Loucy (cell line): ENCODE data around the gene PRKAB1.

Source experiments
- H2AFZ ChIP-seq: fragments of 200-600 bp; sonication (generic); 2 replicates; pipeline ENCODE4 v1.6.0; 2016; ENCODE audit warnings: antibody characterized with exemption, mild to moderate bottlenecking, low read length, moderate library complexity
- H3F3A ChIP-seq: fragments of 200-600 bp; 2 replicates; pipeline ENCODE4 v1.6.0; 2016; ENCODE audit warnings: antibody characterized with exemption, low read depth, mild to moderate bottlenecking
- H3K27me3 ChIP-seq: fragments of 200-600 bp; sonication (generic); 2 replicates; pipeline ENCODE4 v1.6.1; 2014; ENCODE audit warnings: low read length, mild to moderate bottlenecking; ENCODE audit not compliant: insufficient read depth, poor library complexity, severe bottlenecking
- H3K36me3 ChIP-seq: fragments of 200-600 bp; sonication (generic); 2 replicates; pipeline ENCODE4 v1.6.1; 2016; ENCODE audit warnings: low read length; ENCODE audit not compliant: insufficient read depth
- H3K4me1 ChIP-seq: fragments of 200-600 bp; sonication (generic); 2 replicates; pipeline ENCODE4 v1.5.1; 2014; ENCODE audit warnings: low read length, mild to moderate bottlenecking; ENCODE audit not compliant: insufficient read depth, poor library complexity, severe bottlenecking
- H3K4me2 ChIP-seq: fragments of 200-600 bp; sonication (generic); 2 replicates; pipeline ENCODE4 v1.6.0; 2014; ENCODE audit warnings: antibody characterized with exemption, low read length, low read depth, mild to moderate bottlenecking; ENCODE audit not compliant: poor library complexity, severe bottlenecking
- H3K4me3 ChIP-seq: fragments of 200-600 bp; sonication (generic); 2 replicates; pipeline ENCODE4 v1.5.1; 2014; ENCODE audit warnings: low read length, mild to moderate bottlenecking, mixed read lengths; ENCODE audit not compliant: poor library complexity, severe bottlenecking
- H3K79me2 ChIP-seq: fragments of 200-600 bp; sonication (generic); 2 replicates; pipeline ENCODE4 v1.6.1; 2014; ENCODE audit warnings: low read length; ENCODE audit not compliant: insufficient read depth
- H3K9ac ChIP-seq: fragments of 200-600 bp; sonication (generic); 2 replicates; pipeline ENCODE4 v1.6.0; 2014; ENCODE audit warnings: mild to moderate bottlenecking, low read depth, low read length, moderate library complexity; ENCODE audit not compliant: poor library complexity, severe bottlenecking
- H3K9me2 ChIP-seq: fragments of 200-600 bp; sonication (generic); replicated peaks from 2 replicates; pipeline ENCODE4 v1.6.1; 2016; ENCODE audit warnings: low read depth, low read length, mixed read lengths
- H3K9me3 ChIP-seq: fragments of 200-600 bp; sonication (generic); 2 replicates; pipeline ENCODE4 v1.6.1; 2014; ENCODE audit warnings: mild to moderate bottlenecking, antibody characterized with exemption, low read length, low read depth; ENCODE audit not compliant: insufficient read depth
- H4K20me1 ChIP-seq: fragments of 200-600 bp; sonication (generic); 2 replicates; pipeline ENCODE4 v1.6.0; 2014; ENCODE audit warnings: antibody characterized with exemption, low read length, mild to moderate bottlenecking; ENCODE audit not compliant: insufficient read depth, poor library complexity, severe bottlenecking
- CTCF ChIP-seq: fragments of 200-600 bp; sonication (generic); conservative IDR thresholded peaks from 2 replicates; pipeline ENCODE4 v1.5.1; 2014; ENCODE audit warnings: mild to moderate bottlenecking, antibody characterized with exemption, low read length
- EZH2phosphoT487 ChIP-seq: fragments of 200-600 bp; IDR thresholded peaks from 2 replicates; pipeline ENCODE4 v1.6.1; 2018; ENCODE audit warnings: antibody characterized with exemption, mild to moderate bottlenecking, moderate library complexity, borderline replicate concordance

Gene PRKAB1

GRCh38 chr12:119725523-119725922 is 57.6 kb downstream of the PRKAB1 start:
- Histone ChIP-seq H3K9me2 (no peaks in the 10 kb centered on the region), H2AFZ (no peak overlapping the region), H3K4me3 (no peak overlapping the region), H3K27me3 (no peaks in the 10 kb centered on the region), H4K20me1 (no peaks in the 10 kb centered on the region), H3K79me2 (no peaks in the 10 kb centered on the region), H3K36me3 (peaks cover 71% of the 10 kb centered on the region; the same call in 1 of the 2 replicates), H3K4me1 (no peaks in the 10 kb centered on the region), H3K9me3 (no peaks in the 10 kb centered on the region), H3K9ac (no peak overlapping the region), H3F3A (no peaks in the 10 kb centered on the region), H3K4me2 (no peak overlapping the region)
- TF ChIP-seq CTCF (no peak), EZH2phosphoT487 (no peak)

- H3K9ac ChIP-seq, result no peak overlapping the region
- H3K27me3 ChIP-seq, result no peaks in the 10 kb centered on the region
- no peak overlapping the region for H3K4me2 ChIP-seq
- no peak overlapping the region for H2AFZ ChIP-seq
- H3K9me2 ChIP-seq, result no peaks in the 10 kb centered on the region
- H3K9me3 ChIP-seq, result no peaks in the 10 kb centered on the region
- H3K36me3 ChIP-seq, result peaks cover 67% of the 10 kb centered on the region; the same call in 1 of the 2 replicates
- H3K4me3 ChIP-seq, result no peak overlapping the region
- H3K4me1 ChIP-seq, result no peaks in the 10 kb centered on the region
- no peaks in the 10 kb centered on the region for H4K20me1 ChIP-seq
- H3K79me2 ChIP-seq, result no peaks in the 10 kb centered on the region
- H3F3A ChIP-seq, result no peaks in the 10 kb centered on the region
- TF ChIP-seq EZH2phosphoT487 (no peak), CTCF (no peak)
Measured at GRCh38 chr12:119727600-119728443, 59.9 kb downstream of the PRKAB1 start.

- Histone ChIP-seq H3K9ac (no peak overlapping the region), H3K36me3 (peaks cover 73% of the 10 kb centered on the region; the same call in 1 of the 2 replicates), H3K9me3 (no peaks in the 10 kb centered on the region), H2AFZ (no peak overlapping the region), H4K20me1 (no peaks in the 10 kb centered on the region), H3K27me3 (no peaks in the 10 kb centered on the region), H3K4me3 (no peak overlapping the region), H3K4me2 (no peak overlapping the region), H3F3A (no peaks in the 10 kb centered on the region), H3K79me2 (no peaks in the 10 kb centered on the region), H3K9me2 (no peaks in the 10 kb centered on the region), H3K4me1 (no peaks in the 10 kb centered on the region)
- TF ChIP-seq EZH2phosphoT487, result no peak
- TF ChIP-seq CTCF, result no peak
Measured at GRCh38 chr12:119728444-119728745, 60.5 kb downstream of the PRKAB1 start.
